A549 (cell line): ENCODE results near the gene REG3A. TPM values are rescaled to one million over a fixed set of nuclear protein-coding genes. Genes with fewer than 3 reads are reported as not detected.

Experiments used
- ATAC-seq, 2 experiments: fragments of 200-7000 bp in 1 of 2; fragments of >200 bp in 1 of 2; cut with Nextera tagmentation in 1 of 2; cut with Tn5 transposase in 1 of 2; 3 replicates each; pipeline versions ENCODE4 v1.8.0 to v1.9.1; 2018 to 2020; ENCODE audit warnings: mild to moderate bottlenecking in 1 of 2, moderate library complexity in 1 of 2
- CTCF ChIA-PET: fragments of 300-600 bp; sonication (Branson Sonifier 250); formaldehyde crosslinking; extraction: SDS; loops from one replicate; lab custom pipeline; 2021; ENCODE audit warnings: antibody characterized with exemption, inconsistent platforms; lab: Yijun Ruan, JAX
- POLR2A ChIA-PET: fragments of 350-600 bp; formaldehyde crosslinking; extraction: SDS; loops from one replicate; lab custom pipeline; 2021; ENCODE audit warnings: antibody characterized with exemption, inconsistent platforms; lab: Yijun Ruan, JAX
- DNase-seq, 2 experiments: peaks; one replicate each; pipeline versions ENCODE4 v3.0.0 to v3.0.0-alpha.2; 2011 to 2016; ENCODE audit warnings: low read depth in 1 of 2, low spot score in 1 of 2
- FAIRE-seq: peaks from 2 replicates; lab custom pipeline; 2011; peaks lifted over from hg19 to GRCh38; lab: Jason Lieb, UNC
- H3K27ac ChIP-seq, 2 experiments: fragments of >200 bp; sonication (Bioruptor Twin); formaldehyde crosslinking; 3 replicates each; pipeline ENCODE4 v1.5.1; 2016 to 2017
- H3K4me1 ChIP-seq: fragments of >200 bp; sonication (Bioruptor Twin); formaldehyde crosslinking; 3 replicates; pipeline ENCODE4 v1.6.1; 2016
- H3K4me2 ChIP-seq: fragments of >200 bp; sonication (Bioruptor Twin); formaldehyde crosslinking; 3 replicates; pipeline ENCODE4 v1.6.1; 2016
- H3K4me3 ChIP-seq: fragments of >200 bp; sonication (Bioruptor Twin); formaldehyde crosslinking; 3 replicates; pipeline ENCODE4 v1.5.1; 2016
- H3K9me3 ChIP-seq: fragments of >200 bp; sonication (Bioruptor Twin); formaldehyde crosslinking; 3 replicates; pipeline ENCODE4 v1.6.1; 2016
- BCL3 ChIP-seq: fragments of >200 bp; sonication (Bioruptor Twin); formaldehyde crosslinking; IDR thresholded peaks from 3 replicates; pipeline ENCODE4 v1.6.1; 2016
- CHD2 ChIP-seq: fragments of 150-350 bp; IDR thresholded peaks from 2 replicates; pipeline ENCODE4 v1.6.1; 2014; ENCODE audit warnings: low read length; ENCODE audit not compliant: partially characterized antibody
- CHD4 ChIP-seq: fragments of 200-600 bp; sonication (generic); IDR thresholded peaks from 2 replicates; pipeline ENCODE4 v1.6.1; 2016; ENCODE audit warnings: antibody characterized with exemption, mild to moderate bottlenecking, borderline replicate concordance
- EHF ChIP-seq: fragments of 250-450 bp; sonication (Bioruptor Pico); IDR thresholded peaks from 2 replicates; pipeline ENCODE4 v1.5.0; 2020; ENCODE audit warnings: mild to moderate bottlenecking
- EHMT2 ChIP-seq: fragments of 200-600 bp; sonication (generic); IDR thresholded peaks from 2 replicates; pipeline ENCODE4 v1.6.1; 2016; ENCODE audit warnings: antibody characterized with exemption, low read depth, mild to moderate bottlenecking, moderate library complexity
- ELK1 ChIP-seq: fragments of 150-350 bp; IDR thresholded peaks from 2 replicates; pipeline ENCODE4 v1.6.1; 2014; ENCODE audit warnings: low read depth, mild to moderate bottlenecking, low read length
- EP300 ChIP-seq, 2 experiments: fragments of >200 bp; sonication (Bioruptor Twin); formaldehyde crosslinking; IDR thresholded peaks; 2 replicates in 1 of 2; 3 replicates in 1 of 2; pipeline ENCODE4 v1.6.1; 2016 to 2017
- FOSB ChIP-seq: fragments of 250-450 bp; sonication (Bioruptor Pico); IDR thresholded peaks from 2 replicates; pipeline ENCODE4 v1.5.0; 2020; ENCODE audit warnings: mild to moderate bottlenecking, moderate library complexity
- GATA3 ChIP-seq: IDR thresholded peaks from 2 replicates; pipeline ENCODE4 v1.6.1; 2012; ENCODE audit warnings: borderline replicate concordance
- HDAC2 ChIP-seq: fragments of 200-600 bp; sonication (generic); IDR thresholded peaks from 2 replicates; pipeline ENCODE4 v1.6.1; 2016
- HEYL ChIP-seq: fragments of 250-450 bp; sonication (Bioruptor Pico); IDR thresholded peaks from 2 replicates; pipeline ENCODE4 v1.8.0; 2021; ENCODE audit warnings: mild to moderate bottlenecking, moderate library complexity
- HOXB13 ChIP-seq: fragments of 250-450 bp; sonication (Bioruptor Pico); IDR thresholded peaks from 2 replicates; pipeline ENCODE4 v1.5.0; 2020; ENCODE audit warnings: low read depth, mild to moderate bottlenecking, moderate library complexity
- JUN ChIP-seq, 2 experiments: fragments of >200 bp; sonication (Bioruptor Twin); formaldehyde crosslinking; IDR thresholded peaks; 2 replicates in 1 of 2; 3 replicates in 1 of 2; pipeline ENCODE4 v1.6.1; 2016 to 2017
- JUNB ChIP-seq: fragments of >200 bp; sonication (Bioruptor Twin); formaldehyde crosslinking; IDR thresholded peaks from 2 replicates; pipeline ENCODE4 v1.6.1; 2016
- KDM1A ChIP-seq: fragments of 200-600 bp; sonication (generic); IDR thresholded peaks from 2 replicates; pipeline ENCODE4 v1.6.1; 2016; ENCODE audit warnings: low read depth, mild to moderate bottlenecking
- MAFK ChIP-seq: fragments of 450-650 bp; IDR thresholded peaks from 2 replicates; pipeline ENCODE4 v1.6.1; 2014; ENCODE audit not compliant: partially characterized antibody
- MAX ChIP-seq: IDR thresholded peaks from 2 replicates; pipeline ENCODE4 v1.6.1; 2012
- MAZ ChIP-seq: fragments of 150-350 bp; IDR thresholded peaks from 2 replicates; pipeline ENCODE4 v1.6.1; 2014; ENCODE audit warnings: antibody characterized with exemption, low read depth, low read length, borderline replicate concordance
- NFE2L2 ChIP-seq: fragments of 150-350 bp; conservative IDR thresholded peaks from 2 replicates; pipeline ENCODE4 v1.6.1; 2014; ENCODE audit warnings: low read length
- NR3C1 ChIP-seq: fragments of >200 bp; sonication (Bioruptor Twin); formaldehyde crosslinking; IDR thresholded peaks from 3 replicates; pipeline ENCODE4 v1.6.1; 2017
- POLR2AphosphoS2 ChIP-seq: conservative IDR thresholded peaks from 2 replicates; pipeline ENCODE4 v1.6.1; 2012; ENCODE audit warnings: low read length, improper control_type of control experiment, inconsistent platforms
- RAD21 ChIP-seq, 2 experiments: fragments of >200 bp in 1 of 2; sonication (Bioruptor Twin) in 1 of 2; formaldehyde crosslinking in 1 of 2; IDR thresholded peaks in 1 of 2; conservative IDR thresholded peaks in 1 of 2; 2 replicates in 1 of 2; 3 replicates in 1 of 2; pipeline ENCODE4 v1.6.1; 2012 to 2018; ENCODE audit warnings: inconsistent platforms in 1 of 2
- RFX5 ChIP-seq: fragments of 450-650 bp; IDR thresholded peaks from 2 replicates; pipeline ENCODE4 v1.7.1; 2014; ENCODE audit warnings: antibody characterized with exemption, mild to moderate bottlenecking, moderate library complexity
- SMC3 ChIP-seq: fragments of >200 bp; sonication (Bioruptor Twin); formaldehyde crosslinking; IDR thresholded peaks from 3 replicates; pipeline ENCODE4 v1.6.1; 2018; ENCODE audit warnings: inconsistent platforms
- SREBF2 ChIP-seq: fragments of 450-650 bp; IDR thresholded peaks from 2 replicates; pipeline ENCODE4 v1.6.1; 2014; ENCODE audit warnings: mild to moderate bottlenecking, moderate library complexity
- TFCP2L1 ChIP-seq: fragments of 250-450 bp; sonication (Bioruptor Pico); IDR thresholded peaks from 2 replicates; pipeline ENCODE4 v1.5.0; 2021; ENCODE audit warnings: mild to moderate bottlenecking
- USF2 ChIP-seq: fragments of 450-650 bp; IDR thresholded peaks from 2 replicates; pipeline ENCODE4 v1.6.1; 2014; ENCODE audit warnings: antibody characterized with exemption
- ZFP36 ChIP-seq: fragments of 450-650 bp; IDR thresholded peaks from 2 replicates; pipeline ENCODE4 v1.6.1; 2014; ENCODE audit warnings: borderline replicate concordance; ENCODE audit not compliant: partially characterized antibody
- WGBS: methylation state at CpG from one replicate; pipeline ENCODE4 v1.1.6; 2017; ENCODE audit errors: missing lambda C conversion rate; 5-methylcytosine and 5-hydroxymethylcytosine counted together
- polyA plus RNA-seq, 4 experiments: library from polyadenylated mRNA; depleted of rRNA in 3 of 4; stranded (reverse); fragments of >200 nt; fragmentation: RNase III in 1 of 4; extraction: RNeasy Plus Mini Kit Qiagen cat#74134 plus additional on column Dnase treatment in 1 of 4; gene quantifications; 2 replicates in 3 of 4; 3 replicates in 1 of 4; pipeline ENCODE4 v1.2.3, GENCODE V29; 2011 to 2017

REG3A gene
- polyA plus RNA-seq, 2 of the 4 experiments (the other 2 are of a cell fraction), result not detected

GRCh38 chr2:79191816-79192215, 32.3 kb upstream of the REG3A start:
- no peak for FAIRE-seq
- CTCF ChIA-PET, result no interaction called here
- no peak for ATAC-seq

GRCh38 chr2:79191081-79191480, 31.5 kb upstream of the REG3A start:
- FAIRE-seq (no peak), ATAC-seq (no peak), DNase-seq (no peak)
- POLR2A ChIA-PET, result no interaction called here
- WGBS, result 0% methylated on average over 1 of the region's 1 CpG
- no peak overlapping the region for H3K27ac ChIP-seq
- no peaks in the 10 kb centered on the region for H3K4me1 ChIP-seq
- CTCF ChIA-PET, result interaction anchor here (0.6 kb wide), 1 partner anchor 706 kb away, joined by 3 read pairs; no protein-coding TSS in a partner anchor
- TF ChIP-seq EHMT2 (no peak), RFX5 (no peak), HOXB13 (CRISPR knock-in tag) (no peak), FOSB (CRISPR knock-in tag) (no peak), BCL3 (no peak), CHD2 (no peak), NR3C1 (no peak), HDAC2 (no peak), RAD21 (conservative IDR thresholded peaks at IDR 0.05 in 1 of 2, IDR thresholded peaks at IDR 0.05 in 1 of 2) (no peak), ZFP36 (no peak), ELK1 (no peak), MAX (no peak)
- H3K4me3 ChIP-seq, result no peak overlapping the region
- no peak overlapping the region for H3K4me2 ChIP-seq
- no peaks in the 10 kb centered on the region for H3K9me3 ChIP-seq

More at GRCh38 chr2:79191816-79192215, 32.3 kb upstream of the REG3A start:
- H3K27ac ChIP-seq, result no peak overlapping the region
- no peak for DNase-seq
- WGBS, result 13% methylated on average over 7 of the region's 7 CpGs
- no peaks in the 10 kb centered on the region for H3K9me3 ChIP-seq
- H3K4me1 ChIP-seq, result no peaks in the 10 kb centered on the region
- POLR2A ChIA-PET, result no interaction called here
- H3K4me3 ChIP-seq, result no peak overlapping the region
- TF ChIP-seq USF2, result no peak
- no peak for TF ChIP-seq SREBF2
- no peak for TF ChIP-seq KDM1A
- no peak for TF ChIP-seq POLR2AphosphoS2
- no peak overlapping the region for H3K4me2 ChIP-seq

- 2% methylated on average over 3 of the region's 3 CpGs for WGBS
- no peak for ATAC-seq
- POLR2A ChIA-PET, result no interaction called here
- Histone ChIP-seq H3K4me1 (no peaks in the 10 kb centered on the region), H3K27ac (no peak overlapping the region), H3K4me3 (no peak overlapping the region), H3K4me2 (no peak overlapping the region), H3K9me3 (no peaks in the 10 kb centered on the region)
- TF ChIP-seq EHF (no peak), JUNB (no peak), SMC3 (no peak), FOSB (CRISPR knock-in tag) (no peak), MAFK (no peak), HOXB13 (CRISPR knock-in tag) (no peak), MAZ (no peak), JUN (IDR thresholded peaks at IDR 0.05) (no peak), GATA3 (no peak), SREBF2 (no peak), TFCP2L1 (no peak), HEYL (CRISPR knock-in tag) (no peak), CHD4 (no peak), NFE2L2 (no peak), EP300 (IDR thresholded peaks at IDR 0.05) (no peak)
- FAIRE-seq, result no peak
- DNase-seq, result no peak
- CTCF ChIA-PET, result interaction anchor here (0.6 kb wide), 1 partner anchor 415 kb away, joined by 4 read pairs; no protein-coding TSS in a partner anchor
Measured at GRCh38 chr2:79189465-79189864, 29.9 kb upstream of the REG3A start.
